DOHH2 (cell line): ENCODE measurements around the gene MRPL40.

Source experiments
- H3F3A ChIP-seq: fragments of 200-600 bp; sonication (generic), shearing (Covaris generic); 2 replicates; pipeline ENCODE4 v1.6.0; 2016; ENCODE audit warnings: antibody characterized with exemption, mild to moderate bottlenecking; ENCODE audit not compliant: control insufficient read depth, insufficient read depth
- H3K27ac ChIP-seq: fragments of 200-600 bp; sonication (generic); 2 replicates; pipeline ENCODE4 v1.5.1; 2014; ENCODE audit warnings: low read depth, mild to moderate bottlenecking, low read length, moderate library complexity
- H3K27me3 ChIP-seq: fragments of 200-600 bp; sonication (generic); 2 replicates; pipeline ENCODE4 v1.6.1; 2014; ENCODE audit warnings: mild to moderate bottlenecking, low read length, mixed read lengths; ENCODE audit not compliant: control insufficient read depth
- H3K36me3 ChIP-seq: fragments of 200-600 bp; sonication (generic); 2 replicates; pipeline ENCODE4 v1.6.1; 2014; ENCODE audit warnings: mild to moderate bottlenecking, low read length, moderate library complexity, mixed read lengths; ENCODE audit not compliant: control insufficient read depth
- H3K4me1 ChIP-seq: fragments of 200-600 bp; sonication (generic); 2 replicates; pipeline ENCODE4 v1.6.1; 2014; ENCODE audit warnings: mild to moderate bottlenecking, low read length, mixed read lengths; ENCODE audit not compliant: control insufficient read depth
- H3K4me2 ChIP-seq: fragments of 200-600 bp; sonication (generic); 2 replicates; pipeline ENCODE4 v1.6.0; 2014; ENCODE audit warnings: mild to moderate bottlenecking, low read length, moderate library complexity
- H3K4me3 ChIP-seq: fragments of 200-600 bp; sonication (generic); 2 replicates; pipeline ENCODE4 v1.5.1; 2014; ENCODE audit warnings: mild to moderate bottlenecking, low read length, mixed read lengths
- H3K79me2 ChIP-seq: fragments of 200-600 bp; sonication (generic); 2 replicates; pipeline ENCODE4 v1.6.1; 2014; ENCODE audit warnings: mild to moderate bottlenecking, low read length, mixed read lengths; ENCODE audit not compliant: control insufficient read depth
- H3K9me2 ChIP-seq: fragments of 200-600 bp; sonication (generic); replicated peaks from 2 replicates; pipeline ENCODE4 v1.6.1; 2014; ENCODE audit warnings: mild to moderate bottlenecking, low read length, mixed read lengths; ENCODE audit not compliant: control insufficient read depth
- H3K9me3 ChIP-seq: fragments of 200-600 bp; sonication (generic); 2 replicates; pipeline ENCODE4 v1.6.1; 2014; ENCODE audit warnings: antibody characterized with exemption, low read length, mixed read lengths; ENCODE audit not compliant: control insufficient read depth, insufficient read depth
- H4K20me1 ChIP-seq: fragments of 200-600 bp; sonication (generic); 2 replicates; pipeline ENCODE4 v1.6.0; 2014; ENCODE audit warnings: low read depth, mild to moderate bottlenecking, antibody characterized with exemption, low read length, moderate library complexity; ENCODE audit not compliant: control insufficient read depth, insufficient read depth
- CTCF ChIP-seq: fragments of 200-600 bp; sonication (generic); IDR thresholded peaks from one replicate; pipeline ENCODE4 v1.5.1; 2014; ENCODE audit warnings: antibody characterized with exemption, mild to moderate bottlenecking, low read depth, low read length; ENCODE audit not compliant: poor library complexity, severe bottlenecking
- EZH2phosphoT487 ChIP-seq: fragments of 200-600 bp; sonication (generic); IDR thresholded peaks from 2 replicates; pipeline ENCODE4 v1.6.1; 2017; ENCODE audit warnings: borderline replicate concordance, mild to moderate bottlenecking, antibody characterized with exemption, low read length, moderate library complexity, mixed read lengths

The MRPL40 gene

GRCh38 chr22:19420321-19420720, 12.0 kb upstream of the MRPL40 start:
- H3K27ac ChIP-seq, result no peak overlapping the region
- H3K79me2 ChIP-seq, result peaks cover 99% of the 10 kb centered on the region
- no peaks in the 10 kb centered on the region for H3K27me3 ChIP-seq
- H4K20me1 ChIP-seq, result peaks cover 16% of the 10 kb centered on the region; the same call in 1 of the 2 replicates
- H3K36me3 ChIP-seq, result peaks cover 26% of the 10 kb centered on the region
- no peaks in the 10 kb centered on the region for H3K9me2 ChIP-seq
- H3K4me1 ChIP-seq, result peaks cover 20% of the 10 kb centered on the region
- no peaks in the 10 kb centered on the region for H3K9me3 ChIP-seq
- no peaks in the 10 kb centered on the region for H3F3A ChIP-seq
- H3K4me2 ChIP-seq, result no peak overlapping the region
- no peak overlapping the region for H3K4me3 ChIP-seq
- TF ChIP-seq CTCF (no peak), EZH2phosphoT487 (no peak)

- H4K20me1 ChIP-seq, result peaks cover 22% of the 10 kb centered on the region; the same call in 1 of the 2 replicates
- H3F3A ChIP-seq, result no peaks in the 10 kb centered on the region
- H3K36me3 ChIP-seq, result peaks cover 39% of the 10 kb centered on the region
- H3K27me3 ChIP-seq, result no peaks in the 10 kb centered on the region
- no peak overlapping the region for H3K27ac ChIP-seq
- no peaks in the 10 kb centered on the region for H3K9me3 ChIP-seq
- no peak overlapping the region for H3K4me3 ChIP-seq
- no peaks in the 10 kb centered on the region for H3K9me2 ChIP-seq
- peaks cover 23% of the 10 kb centered on the region for H3K4me1 ChIP-seq
- TF ChIP-seq CTCF (no peak), EZH2phosphoT487 (no peak)
- H3K79me2 ChIP-seq, result peaks cover 99% of the 10 kb centered on the region
- H3K4me2 ChIP-seq, result no peak overlapping the region
These were observed 9.7 kb upstream of the MRPL40 start for GRCh38 chr22:19422440-19423301.

- H3K9me2 ChIP-seq, result no peaks in the 10 kb centered on the region
- no peaks in the 10 kb centered on the region for H3K27me3 ChIP-seq
- H3K27ac ChIP-seq, result no peak overlapping the region
- H3F3A ChIP-seq, result no peaks in the 10 kb centered on the region
- peaks cover 44% of the 10 kb centered on the region for H3K36me3 ChIP-seq
- H3K4me2 ChIP-seq, result no peak overlapping the region
- H3K9me3 ChIP-seq, result no peaks in the 10 kb centered on the region
- H3K4me1 ChIP-seq, result peaks cover 20% of the 10 kb centered on the region
- TF ChIP-seq EZH2phosphoT487, result no peak
- TF ChIP-seq CTCF, result no peak
- no peak overlapping the region for H3K4me3 ChIP-seq
- peaks cover 100% of the 10 kb centered on the region for H3K79me2 ChIP-seq
- H4K20me1 ChIP-seq, result peaks cover 29% of the 10 kb centered on the region; the same call in 1 of the 2 replicates
These were observed 8.2 kb upstream of the MRPL40 start for GRCh38 chr22:19424186-19424500.
